IMR-90 (cell line): ENCODE results near the gene ZBTB40. TPM values are rescaled to one million over a fixed set of nuclear protein-coding genes. Genes with fewer than 3 reads are reported as not detected.

Experiments used
- ATAC-seq: fragments of 200-7000 bp; cut with Tn5 transposase; 2 replicates; pipeline ENCODE4 v1.9.1; 2020; ENCODE audit warnings: low read depth, mild to moderate bottlenecking, moderate library complexity
- BruUV-seq: library from RNA; stranded (reverse); fragments of 400-500 nt; replicated peaks from 2 replicates; lab custom pipeline; 2021; lab: Mats Ljungman, UMichigan
- CTCF ChIA-PET: fragments of 300-600 bp; formaldehyde crosslinking; extraction: SDS; loops from one replicate; lab custom pipeline; 2021; ENCODE audit warnings: antibody characterized with exemption; lab: Yijun Ruan, JAX
- POLR2A ChIA-PET: fragments of 300-600 bp; sonication (Branson Sonifier 250); formaldehyde crosslinking; loops from one replicate; lab custom pipeline; 2022; ENCODE audit warnings: antibody characterized with exemption; ENCODE audit not compliant: unreplicated experiment; lab: Charles Lee
- DNase-seq: peaks from one replicate; pipeline ENCODE4 v3.0.0; 2013
- H2AFZ ChIP-seq: replicated peaks from 2 replicates; pipeline ENCODE3; 2013; ENCODE audit warnings: low read length, mild to moderate bottlenecking; ENCODE audit not compliant: poor library complexity
- H2AK5ac ChIP-seq: 2 replicates; pipeline ENCODE4 v1.6.1; 2013; ENCODE audit warnings: low read depth, low read length, inconsistent platforms
- H2AK9ac ChIP-seq: replicated peaks from 2 replicates; pipeline ENCODE3; 2013; ENCODE audit warnings: mild to moderate bottlenecking, low read depth, low read length, moderate library complexity; ENCODE audit not compliant: poor library complexity
- H2BK120ac ChIP-seq: 2 replicates; pipeline ENCODE4 v1.6.1; 2013; ENCODE audit warnings: low read depth, low read length, inconsistent platforms
- H2BK15ac ChIP-seq: 3 replicates; pipeline ENCODE4 v1.6.1; 2013; ENCODE audit warnings: low read depth, low read length, inconsistent platforms
- H2BK20ac ChIP-seq: 2 replicates; pipeline ENCODE4 v1.6.1; 2013; ENCODE audit warnings: low read depth, mild to moderate bottlenecking, inconsistent platforms, low read length, moderate library complexity
- H2BK5ac ChIP-seq: 2 replicates; pipeline ENCODE4 v1.6.1; 2013; ENCODE audit warnings: mild to moderate bottlenecking, low read depth, low read length, inconsistent platforms; ENCODE audit not compliant: poor library complexity, severe bottlenecking
- H3K14ac ChIP-seq: replicated peaks from 2 replicates; pipeline ENCODE4 v1.6.1; 2013; ENCODE audit warnings: low read depth, low read length, inconsistent platforms
- H3K18ac ChIP-seq: 2 replicates; pipeline ENCODE4 v1.6.1; 2013; ENCODE audit warnings: low read depth, low read length, control low read depth
- H3K23ac ChIP-seq: 2 replicates; pipeline ENCODE4 v1.6.1; 2013; ENCODE audit warnings: low read depth, low read length, inconsistent platforms
- H3K27ac ChIP-seq: 2 replicates; pipeline ENCODE4 v1.5.1; 2013; ENCODE audit warnings: mild to moderate bottlenecking, control low read depth, low read length; ENCODE audit not compliant: insufficient read depth
- H3K27me3 ChIP-seq: 2 replicates; pipeline ENCODE4 v1.6.1; 2013; ENCODE audit warnings: low read length; ENCODE audit not compliant: control insufficient read depth, insufficient read depth
- H3K36me3 ChIP-seq: 2 replicates; pipeline ENCODE4 v1.6.1; 2013; ENCODE audit warnings: low read length, mixed read lengths; ENCODE audit not compliant: control insufficient read depth, insufficient read depth
- H3K4ac ChIP-seq: 2 replicates; pipeline ENCODE4 v1.6.1; 2013; ENCODE audit warnings: low read depth, low read length, inconsistent platforms
- H3K4me1 ChIP-seq: 2 replicates; pipeline ENCODE4 v1.6.1; 2013; ENCODE audit warnings: low read length, mixed read lengths; ENCODE audit not compliant: control insufficient read depth, insufficient read depth
- H3K4me2 ChIP-seq: 2 replicates; pipeline ENCODE4 v1.6.1; 2013; ENCODE audit warnings: low read depth, mild to moderate bottlenecking, control low read depth, low read length, moderate library complexity
- H3K4me3 ChIP-seq: 2 replicates; pipeline ENCODE4 v1.5.1; 2013; ENCODE audit warnings: low read depth, mild to moderate bottlenecking, control low read depth, low read length, moderate library complexity; ENCODE audit not compliant: insufficient read depth
- H3K56ac ChIP-seq: 2 replicates; pipeline ENCODE4 v1.6.1; 2013; ENCODE audit warnings: low read length, inconsistent platforms; ENCODE audit not compliant: insufficient read depth; ENCODE audit errors: extremely low read depth
- H3K79me1 ChIP-seq, 2 experiments: 2 replicates each; pipeline ENCODE4 v1.6.1; 2013; ENCODE audit warnings: low read length in 2 of 2, inconsistent platforms in 1 of 2, low read depth in 1 of 2
- H3K9ac ChIP-seq: 2 replicates; pipeline ENCODE4 v1.6.1; 2013; ENCODE audit warnings: low read depth, low read length, control low read depth
- H3K9me1 ChIP-seq: 2 replicates; pipeline ENCODE4 v1.6.1; 2013; ENCODE audit warnings: low read length, inconsistent platforms; ENCODE audit not compliant: insufficient read depth
- H3K9me3 ChIP-seq: 2 replicates; pipeline ENCODE4 v1.6.1; 2013; ENCODE audit warnings: low read length; ENCODE audit not compliant: control insufficient read depth, insufficient read depth
- H4K20me1 ChIP-seq: 2 replicates; pipeline ENCODE4 v1.6.1; 2013; ENCODE audit warnings: low read length, inconsistent platforms; ENCODE audit not compliant: insufficient read depth
- H4K5ac ChIP-seq: 2 replicates; pipeline ENCODE4 v1.6.1; 2013; ENCODE audit warnings: mild to moderate bottlenecking, low read depth, low read length, control low read depth
- H4K8ac ChIP-seq, 2 experiments: 2 replicates each; pipeline ENCODE4 v1.6.1; 2013; ENCODE audit warnings: low read depth in 2 of 2, low read length in 2 of 2, control low read depth in 1 of 2, inconsistent platforms in 1 of 2
- H4K91ac ChIP-seq: 2 replicates; pipeline ENCODE4 v1.6.1; 2013; ENCODE audit warnings: low read depth, low read length, inconsistent platforms; ENCODE audit not compliant: insufficient read depth
- BHLHE40 ChIP-seq: fragments of 150-350 bp; IDR thresholded peaks from 2 replicates; pipeline ENCODE4 v1.6.1; 2016; ENCODE audit warnings: mild to moderate bottlenecking, low read depth, low read length
- CEBPB ChIP-seq: IDR thresholded peaks from 2 replicates; pipeline ENCODE4 v1.6.1; 2012; ENCODE audit warnings: low read depth, low read length, improper control_type of control experiment
- CTCF ChIP-seq: conservative IDR thresholded peaks from 2 replicates; pipeline ENCODE4 v1.5.1; 2012; ENCODE audit warnings: mild to moderate bottlenecking, low read depth, low read length, improper control_type of control experiment
- ELK1 ChIP-seq: fragments of 150-350 bp; IDR thresholded peaks from 2 replicates; pipeline ENCODE4 v1.6.1; 2016; ENCODE audit warnings: low read depth, mild to moderate bottlenecking, low read length, moderate library complexity, borderline replicate concordance
- FOS ChIP-seq: fragments of 150-350 bp; IDR thresholded peaks from 2 replicates; pipeline ENCODE4 v1.6.1; 2016; ENCODE audit warnings: low read depth, low read length
- MAFK ChIP-seq: IDR thresholded peaks from 2 replicates; pipeline ENCODE4 v1.6.1; 2012; ENCODE audit warnings: low read depth, low read length, improper control_type of control experiment
- MAZ ChIP-seq: IDR thresholded peaks from 2 replicates; pipeline ENCODE4 v1.6.1; 2012; ENCODE audit warnings: low read depth, mild to moderate bottlenecking, low read length, improper control_type of control experiment, moderate library complexity, borderline replicate concordance
- MXI1 ChIP-seq: IDR thresholded peaks from 2 replicates; pipeline ENCODE4 v1.6.1; 2012; ENCODE audit warnings: low read depth, mild to moderate bottlenecking, low read length, moderate library complexity, borderline replicate concordance
- POLR2A ChIP-seq: IDR thresholded peaks from 2 replicates; pipeline ENCODE4 v1.6.1; 2012; ENCODE audit warnings: mild to moderate bottlenecking, low read depth, low read length
- RAD21 ChIP-seq: IDR thresholded peaks from 2 replicates; pipeline ENCODE4 v1.6.1; 2012; ENCODE audit warnings: low read length, improper control_type of control experiment
- RCOR1 ChIP-seq: IDR thresholded peaks from 2 replicates; pipeline ENCODE4 v1.6.1; 2012; ENCODE audit warnings: mild to moderate bottlenecking, low read length, improper control_type of control experiment; ENCODE audit not compliant: insufficient replicate concordance
- SMC3 ChIP-seq: fragments of 150-350 bp; IDR thresholded peaks from 2 replicates; pipeline ENCODE4 v1.6.1; 2016; ENCODE audit warnings: low read depth, mild to moderate bottlenecking, antibody characterized with exemption, low read length, moderate library complexity
- WGBS, 2 experiments: methylation state at CpG; one replicate each; pipeline versions ENCODE4 v1.1.5 to v1.1.7; 2013; ENCODE audit warnings: missing lambda C conversion rate in 2 of 2; ENCODE audit not compliant: insufficient read length in 1 of 2; ENCODE audit errors: extremely low coverage in 2 of 2; 5-methylcytosine and 5-hydroxymethylcytosine counted together
- dilution Hi-C: fragments of 300-500 bp; cut with HindIII; formaldehyde crosslinking; loops from one replicate; pipeline ENCODE4 v1.14.3; 2018; ENCODE audit warnings: low sequenced_read_pairs; ENCODE audit not compliant: unreplicated experiment
- in situ Hi-C: fragments of 300-500 bp; cut with MboI; formaldehyde crosslinking; loops from 3 replicates; pipeline ENCODE4 v1.14.3; 2019; ENCODE audit warnings: low sequenced_read_pairs, inconsistent platforms, mixed read lengths
- intact Hi-C: fragments of 100-400 bp; cut with micrococcal nuclease; formaldehyde crosslinking; loops from 2 replicates; pipeline ENCODE4 v1.10.0; 2022
- polyA plus RNA-seq, 3 experiments: library from polyadenylated mRNA; depleted of rRNA; stranded (reverse); fragments of >200 nt; gene quantifications; 2 replicates each; pipeline ENCODE4 v1.2.3, GENCODE V29; 2012; ENCODE audit warnings: low replicate concordance in 1 of 3
- total RNA-seq: library from RNA; depleted of rRNA; stranded (reverse); fragments of >200 nt; gene quantifications from 2 replicates; pipeline ENCODE4 v1.2.3, GENCODE V29; 2012

Gene ZBTB40
- total and polyA plus RNA-seq, 2 of the 4 experiments (the other 2 are of a cell fraction) = 6.0 to 9.7 TPM

- TF ChIP-seq SMC3 = no peak
These were observed 10.3 kb downstream of the ZBTB40 start (continued) for GRCh38 chr1:22461678-22462527.

GRCh38 chr1:22462928-22463327 lies 11.3 kb downstream of the ZBTB40 start:
- ATAC-seq (no peak), DNase-seq (no peak)
- Histone ChIP-seq H2AK5ac (no peak overlapping the region), H3K14ac (no peak overlapping the region), H3K4ac (no peak overlapping the region), H3K4me2 (no peak overlapping the region), H3K4me3 (no peak overlapping the region), H3K27me3 (no peaks in the 10 kb centered on the region), H3K9me3 (peaks cover 4% of the 10 kb centered on the region), H3K23ac (no peak overlapping the region), H4K20me1 (peaks cover 8% of the 10 kb centered on the region; the same call in 1 of the 2 replicates), H3K9me1 (no peaks in the 10 kb centered on the region; the same call in 1 of the 2 replicates), H4K8ac (no peak overlapping the region), H4K91ac (no peak overlapping the region), H4K5ac (no peak overlapping the region), H3K18ac (no peak overlapping the region), H2BK20ac (no peak overlapping the region), H2BK15ac (no peak overlapping the region), H3K79me1 (peaks cover 25 to 28% of the 10 kb centered on the region in 2 experiments; a peak in 3 of 4 replicates), H3K56ac (no peak overlapping the region), H3K4me1 (no peaks in the 10 kb centered on the region), H3K9ac (no peak overlapping the region), H2AFZ (no peak overlapping the region), H2BK120ac (no peak overlapping the region), H3K27ac (no peak overlapping the region), H2AK9ac (no peak overlapping the region), H2BK5ac (no peak overlapping the region), H3K36me3 (no peaks in the 10 kb centered on the region)
- BruUV-seq = no TSS peak
- POLR2A ChIA-PET = no interaction called here
- dilution Hi-C loops (no loop called here), intact Hi-C loops (no loop called here), in situ Hi-C loops (no loop called here)
- CTCF ChIA-PET = no interaction called here
- no CpG with 5 or more reads among the region's 4 CpGs for WGBS, 2 experiments
- TF ChIP-seq CTCF (no peak), POLR2A (no peak), MAZ (no peak), RAD21 (no peak), MAFK (no peak), CEBPB (no peak), FOS (no peak), SMC3 (no peak), MXI1 (no peak), ELK1 (no peak), BHLHE40 (no peak), RCOR1 (no peak)
